Dedifferentiated amniotic fluid mesenchymal stem cell (primary cell): ENCODE data around the gene NCBP1.

Source experiments
- DNase-seq: peaks from one replicate; pipeline ENCODE4 v3.0.0-alpha.2; 2016; ENCODE audit errors: extremely low spot score

Gene NCBP1

GRCh38 chr9:97711223-97711626 lies 77.6 kb downstream of the NCBP1 start:
- no peak for DNase-seq

GRCh38 chr9:97714435-97714834 lies 80.8 kb downstream of the NCBP1 start:
- DNase-seq: peak; percentile 62

GRCh38 chr9:97717866-97718265 lies 84.2 kb downstream of the NCBP1 start:
- no peak for DNase-seq

DNA sequence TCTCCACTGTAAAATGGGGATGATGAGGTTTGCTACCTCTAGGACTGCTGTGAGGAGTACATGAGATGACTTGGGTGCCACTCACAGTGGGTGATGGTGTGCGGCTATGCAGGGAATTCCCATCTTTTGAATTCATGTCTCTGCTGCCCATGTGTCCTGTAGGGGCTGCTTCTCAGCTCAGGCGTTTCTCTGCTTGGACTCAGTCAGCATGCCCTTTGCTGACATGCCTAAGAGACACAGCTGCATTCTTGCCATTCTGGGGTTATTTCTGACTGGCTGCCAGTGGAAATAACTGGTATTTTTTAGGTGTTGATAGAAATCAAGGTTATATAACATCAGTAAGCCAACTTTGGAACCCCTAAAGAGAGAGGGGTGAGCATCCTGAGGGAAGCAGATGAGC lies 87.8 kb downstream of the NCBP1 start:
- DNase-seq: no peak

DNA sequence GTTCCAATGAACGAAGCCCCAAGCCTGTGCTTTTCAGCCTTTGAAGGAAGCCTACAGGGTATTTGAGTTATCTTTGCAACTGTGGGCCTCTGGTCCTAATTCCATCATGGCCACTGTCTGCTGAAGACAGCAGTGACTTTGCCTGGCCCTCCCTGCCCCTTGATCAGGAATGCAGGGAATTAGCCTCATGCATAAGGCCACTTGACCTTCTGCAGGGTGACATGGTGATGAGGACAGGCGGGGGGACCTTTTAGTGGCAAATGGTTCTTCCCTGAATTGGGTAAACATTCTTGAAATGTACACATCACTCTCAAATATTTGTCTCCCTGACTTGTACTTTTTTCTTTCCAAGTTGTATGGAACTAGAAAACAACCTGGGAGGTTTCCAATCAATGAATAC lies 88.7 kb downstream of the NCBP1 start:
- no peak for DNase-seq
